ENCODE data around the gene TRIM37. TPM values are rescaled to one million over a fixed set of nuclear protein-coding genes. Genes with fewer than 3 reads are reported as not detected.
"Not testable (repeated sequence)": the region's sequence is repeated elsewhere in the genome, so short reads cannot be mapped to it uniquely, and the experiment has no call there.

Gene TRIM37
- total RNA-seq, 2 donors from 2014 or later: 12.9 to 20.5 TPM

- Histone ChIP-seq H3K9me3 (no peaks in the 10 kb centered on the region), H3K36me3 (no peaks in the 10 kb centered on the region), H3K27me3 (no peaks in the 10 kb centered on the region), H3K4me1 (no peaks in the 10 kb centered on the region), H3K4me3 (no peak overlapping the region), H3K27ac (no peak overlapping the region)
- no peak for DNase-seq (ENCODE audit: low spot score)
- TF ChIP-seq, protein P1, sequence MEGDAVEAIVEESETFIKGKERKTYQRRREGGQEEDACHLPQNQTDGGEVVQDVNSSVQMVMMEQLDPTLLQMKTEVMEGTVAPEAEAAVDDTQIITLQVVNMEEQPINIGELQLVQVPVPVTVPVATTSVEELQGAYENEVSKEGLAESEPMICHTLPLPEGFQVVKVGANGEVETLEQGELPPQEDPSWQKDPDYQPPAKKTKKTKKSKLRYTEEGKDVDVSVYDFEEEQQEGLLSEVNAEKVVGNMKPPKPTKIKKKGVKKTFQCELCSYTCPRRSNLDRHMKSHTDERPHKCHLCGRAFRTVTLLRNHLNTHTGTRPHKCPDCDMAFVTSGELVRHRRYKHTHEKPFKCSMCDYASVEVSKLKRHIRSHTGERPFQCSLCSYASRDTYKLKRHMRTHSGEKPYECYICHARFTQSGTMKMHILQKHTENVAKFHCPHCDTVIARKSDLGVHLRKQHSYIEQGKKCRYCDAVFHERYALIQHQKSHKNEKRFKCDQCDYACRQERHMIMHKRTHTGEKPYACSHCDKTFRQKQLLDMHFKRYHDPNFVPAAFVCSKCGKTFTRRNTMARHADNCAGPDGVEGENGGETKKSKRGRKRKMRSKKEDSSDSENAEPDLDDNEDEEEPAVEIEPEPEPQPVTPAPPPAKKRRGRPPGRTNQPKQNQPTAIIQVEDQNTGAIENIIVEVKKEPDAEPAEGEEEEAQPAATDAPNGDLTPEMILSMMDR (IDR thresholded peaks at IDR 0.05): no peak
Observed at GRCh38 chr17:58956997-58957724, 149.5 kb downstream of the TRIM37 start.

- H3K27me3 ChIP-seq; H3K4me3 ChIP-seq; DNase-seq (ENCODE audit: low spot score); H3K4me1 ChIP-seq; H3K27ac ChIP-seq; H3K36me3 ChIP-seq: not testable (repeated sequence)
- peaks cover 0 to 22% of the 10 kb centered on the region in 2 donors for H3K9me3 ChIP-seq
Observed at GRCh38 chr17:58954358-58954757, 152.3 kb downstream of the TRIM37 start.

DNA sequence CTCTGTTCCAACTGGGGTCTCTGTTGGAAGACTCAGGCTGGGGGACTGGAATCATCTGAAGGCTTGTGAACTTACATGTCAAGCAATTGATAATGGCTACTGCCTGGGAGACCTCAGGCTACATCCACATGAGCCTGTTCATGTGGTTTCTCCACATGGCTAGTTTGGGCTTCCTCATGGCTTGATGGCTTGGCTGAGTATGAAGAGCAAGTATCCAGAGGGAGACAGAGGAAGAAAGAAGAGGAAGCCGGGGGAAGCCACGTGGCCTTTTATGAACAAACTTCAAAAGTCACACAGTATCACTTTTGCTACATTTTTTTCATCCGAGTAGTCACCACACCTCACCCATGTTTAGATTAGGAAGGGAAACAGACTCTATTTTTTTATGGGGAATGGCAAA, 158.9 kb downstream of the TRIM37 start:
- TF ChIP-seq, protein P1 (IDR thresholded peaks at IDR 0.05): no peak

GRCh38 chr17:58947411-58947810, 159.3 kb downstream of the TRIM37 start:
- H3K4me1 ChIP-seq: no peaks in the 10 kb centered on the region
- no peak for DNase-seq (ENCODE audit: low spot score)
- TF ChIP-seq, protein P1 (IDR thresholded peaks at IDR 0.05): no peak
- peaks cover 0 to 32% of the 10 kb centered on the region in 2 donors for H3K9me3 ChIP-seq
- H3K27me3 ChIP-seq: no peaks in the 10 kb centered on the region
- H3K36me3 ChIP-seq: no peaks in the 10 kb centered on the region
- H3K27ac ChIP-seq: no peak overlapping the region
- no peak overlapping the region for H3K4me3 ChIP-seq

More for the DNA sequence above, 158.9 kb downstream of the TRIM37 start:
- no peak for DNase-seq (ENCODE audit: low spot score)
- Histone ChIP-seq H3K4me3 (no peak overlapping the region), H3K27ac (no peak overlapping the region), H3K27me3 (no peaks in the 10 kb centered on the region), H3K36me3 (no peaks in the 10 kb centered on the region), H3K4me1 (no peaks in the 10 kb centered on the region), H3K9me3 (peaks cover 0 to 32% of the 10 kb centered on the region in 2 donors)

DNA sequence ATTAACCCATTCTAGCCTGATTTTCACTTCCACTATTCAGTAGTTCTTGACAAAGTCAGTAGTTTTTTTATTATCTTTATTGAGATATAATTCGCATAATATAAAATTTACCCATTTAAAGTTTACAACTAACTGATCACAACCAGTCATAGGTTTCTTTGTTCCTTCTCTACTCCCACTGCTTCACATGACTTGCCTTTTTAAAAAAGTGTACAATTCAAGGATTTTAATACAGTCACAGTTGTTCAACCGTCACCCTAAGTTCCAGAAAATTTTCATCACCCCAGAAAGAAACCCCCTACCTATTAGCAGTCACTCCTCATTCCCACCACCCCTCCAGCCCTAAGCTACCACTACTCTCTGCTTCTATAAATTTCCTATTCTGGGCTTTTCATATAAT, 162.5 kb downstream of the TRIM37 start:
- TF ChIP-seq, protein P1 (IDR thresholded peaks at IDR 0.05): no peak

GRCh38 chr17:58936295-58936694, 170.4 kb downstream of the TRIM37 start:
- H3K4me3 ChIP-seq: no peak overlapping the region
- H3K4me1 ChIP-seq: no peaks in the 10 kb centered on the region
- H3K27ac ChIP-seq: no peak overlapping the region
- H3K9me3 ChIP-seq: no peaks in the 10 kb centered on the region
- H3K27me3 ChIP-seq: no peaks in the 10 kb centered on the region
- TF ChIP-seq, protein P1 (IDR thresholded peaks at IDR 0.05): no peak
- DNase-seq (ENCODE audit: low spot score): no peak
- no peaks in the 10 kb centered on the region for H3K36me3 ChIP-seq

More for the DNA sequence above, 162.5 kb downstream of the TRIM37 start:
- DNase-seq (ENCODE audit: low spot score): no peak
- Histone ChIP-seq H3K9me3 (peaks cover 0 to 9% of the 10 kb centered on the region in 2 donors), H3K36me3 (no peaks in the 10 kb centered on the region), H3K4me3 (no peak overlapping the region), H3K27me3 (no peaks in the 10 kb centered on the region), H3K4me1 (no peaks in the 10 kb centered on the region), H3K27ac (no peak overlapping the region)
